NB4 (cell line): ENCODE measurements around the gene SPON1.

Experiments
- POLR2A ChIP-seq: IDR thresholded peaks from 2 replicates; pipeline ENCODE4 v1.6.1; 2011; ENCODE audit warnings: mild to moderate bottlenecking; ENCODE audit not compliant: insufficient read length; ENCODE audit errors: extremely low read depth
- TF ChIP-seq, protein P1 (sequence below): IDR thresholded peaks from one replicate; pipeline ENCODE4 v1.5.1; 2012; ENCODE audit warnings: low read depth, low read length
- TF ChIP-seq, protein P2 (sequence below): IDR thresholded peaks from 2 replicates; pipeline ENCODE4 v1.6.1; 2011; ENCODE audit warnings: low read depth, low read length

DNA sequence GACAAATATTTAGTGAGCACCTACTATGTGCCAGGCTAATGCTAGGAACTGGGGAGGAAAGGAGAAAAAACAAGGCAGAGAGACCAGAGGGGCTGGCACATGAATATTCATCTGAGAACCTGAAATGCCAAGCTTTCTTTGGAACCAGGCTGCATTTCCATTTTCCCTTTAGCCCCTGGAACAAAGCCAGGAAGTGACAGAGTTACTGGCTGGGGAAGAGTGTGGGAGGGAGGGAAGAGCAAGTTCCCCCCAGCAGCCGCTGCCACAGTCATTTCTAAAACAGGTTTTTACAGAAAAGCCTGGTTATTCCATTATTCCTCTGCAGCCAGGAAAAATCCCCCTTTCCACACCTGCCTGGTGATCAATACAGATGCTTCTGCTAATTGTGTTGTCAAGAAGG lies 97.0 kb downstream of the SPON1 start:
- TF ChIP-seq, protein P1, sequence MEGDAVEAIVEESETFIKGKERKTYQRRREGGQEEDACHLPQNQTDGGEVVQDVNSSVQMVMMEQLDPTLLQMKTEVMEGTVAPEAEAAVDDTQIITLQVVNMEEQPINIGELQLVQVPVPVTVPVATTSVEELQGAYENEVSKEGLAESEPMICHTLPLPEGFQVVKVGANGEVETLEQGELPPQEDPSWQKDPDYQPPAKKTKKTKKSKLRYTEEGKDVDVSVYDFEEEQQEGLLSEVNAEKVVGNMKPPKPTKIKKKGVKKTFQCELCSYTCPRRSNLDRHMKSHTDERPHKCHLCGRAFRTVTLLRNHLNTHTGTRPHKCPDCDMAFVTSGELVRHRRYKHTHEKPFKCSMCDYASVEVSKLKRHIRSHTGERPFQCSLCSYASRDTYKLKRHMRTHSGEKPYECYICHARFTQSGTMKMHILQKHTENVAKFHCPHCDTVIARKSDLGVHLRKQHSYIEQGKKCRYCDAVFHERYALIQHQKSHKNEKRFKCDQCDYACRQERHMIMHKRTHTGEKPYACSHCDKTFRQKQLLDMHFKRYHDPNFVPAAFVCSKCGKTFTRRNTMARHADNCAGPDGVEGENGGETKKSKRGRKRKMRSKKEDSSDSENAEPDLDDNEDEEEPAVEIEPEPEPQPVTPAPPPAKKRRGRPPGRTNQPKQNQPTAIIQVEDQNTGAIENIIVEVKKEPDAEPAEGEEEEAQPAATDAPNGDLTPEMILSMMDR: no peak
- TF ChIP-seq POLR2A: no peak
- TF ChIP-seq, protein P2, sequence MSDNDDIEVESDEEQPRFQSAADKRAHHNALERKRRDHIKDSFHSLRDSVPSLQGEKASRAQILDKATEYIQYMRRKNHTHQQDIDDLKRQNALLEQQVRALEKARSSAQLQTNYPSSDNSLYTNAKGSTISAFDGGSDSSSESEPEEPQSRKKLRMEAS: no peak
